ENCODE data around the gene PLA2G2F. TPM values are rescaled to one million over a fixed set of nuclear protein-coding genes. Genes with fewer than 3 reads are reported as not detected.

The PLA2G2F gene
- total and polyA plus RNA-seq, 9 of the 15 experiments (the other 6 are each of a cell fraction or from before 2014, with no cell fraction given): not detected

GRCh38 chr1:20185834-20186782, 47.0 kb downstream of the PLA2G2F start, which contains the start of the genes PLA2G2C and UBXN10 (continued):
- TF ChIP-seq ILK (tag; IDR thresholded peaks at IDR 0.05; ENCODE audit: borderline replicate concordance, low read depth) (no peak), ATF7 (IDR thresholded peaks at IDR 0.05) (peak; percentile 43; the same call in 1 of the 2 replicates), ZKSCAN8 (CRISPR knock-in tag; IDR thresholded peaks at IDR 0.05) (0 out of 2 replicates have a peak, but pooled peaks have one; percentile 7), ELF4 (CRISPR knock-in tag; IDR thresholded peaks at IDR 0.05) (no peak), THRB (CRISPR knock-in tag; conservative IDR thresholded peaks at IDR 0.05) (no peak), MCM5 (IDR thresholded peaks at IDR 0.05; ENCODE audit: low read depth) (no peak), TSC22D4 (tag; IDR thresholded peaks at IDR 0.05) (no peak), PML (IDR thresholded peaks at IDR 0.05; ENCODE audit: low read length) (no peak), CUX1 (CRISPR knock-in tag; IDR thresholded peaks at IDR 0.05) (no peak), IRF2 (CRISPR knock-in tag; IDR thresholded peaks at IDR 0.05) (no peak), ZFP91 (CRISPR knock-in tag; IDR thresholded peaks at IDR 0.05) (0 out of 2 replicates have a peak, but pooled peaks have one; percentile 24), GMEB1 (CRISPR knock-in tag; IDR thresholded peaks at IDR 0.05) (no peak), DLX4 (CRISPR knock-in tag; IDR thresholded peaks at IDR 0.05) (no peak), E2F4 (CRISPR knock-in tag; IDR thresholded peaks at IDR 0.05; ENCODE audit: low read depth) (peak; percentile 64; the same call in 1 of the 2 replicates), PTRF (tag; IDR thresholded peaks at IDR 0.05) (no peak)

Data from K562 (cell line).